Measurements from ENCODE around the gene TK1.

Gene TK1

GRCh38 chr17:78225088-78225865, 38.4 kb upstream of the TK1 start:
- Histone ChIP-seq H3K4me2 (ENCODE audit: low read length) (no peak overlapping the region), H3K4me1 (ENCODE audit: control insufficient read depth, low read length) (peaks cover 28% of the 10 kb centered on the region), H3K9me3 (ENCODE audit: control insufficient read depth, insufficient read depth, low read length) (no peaks in the 10 kb centered on the region), H3K79me2 (ENCODE audit: control insufficient read depth, low read length) (0 out of 2 replicates have a peak, but pooled peaks cover 4% of the 10 kb centered on the region), H3F3A (ENCODE audit: control insufficient read depth, insufficient read depth) (peaks cover 34% of the 10 kb centered on the region), H3K9me2 (replicated peaks; ENCODE audit: control insufficient read depth, low read length) (no peaks in the 10 kb centered on the region), H3K4me3 (ENCODE audit: low read length) (no peak overlapping the region), H3K27me3 (ENCODE audit: control insufficient read depth, low read length) (peaks cover 7% of the 10 kb centered on the region), H3K36me3 (ENCODE audit: control insufficient read depth, low read length) (peaks cover 47% of the 10 kb centered on the region), H3K27ac (ENCODE audit: low read depth, low read length) (no peak overlapping the region), H4K20me1 (ENCODE audit: control insufficient read depth, insufficient read depth, low read depth, low read length) (no peaks in the 10 kb centered on the region)
- TF ChIP-seq EZH2phosphoT487 (IDR thresholded peaks at IDR 0.05; ENCODE audit: borderline replicate concordance, low read length) = no peak
- no peak for TF ChIP-seq CTCF (IDR thresholded peaks at IDR 0.05; ENCODE audit: low read depth, low read length, poor library complexity, severe bottlenecking)

- Histone ChIP-seq H3K27me3 (ENCODE audit: control insufficient read depth, low read length) (peaks cover 5% of the 10 kb centered on the region; the same call in 1 of the 2 replicates), H3K79me2 (ENCODE audit: control insufficient read depth, low read length) (peaks cover 9% of the 10 kb centered on the region), H4K20me1 (ENCODE audit: control insufficient read depth, insufficient read depth, low read depth, low read length) (no peaks in the 10 kb centered on the region), H3K36me3 (ENCODE audit: control insufficient read depth, low read length) (peaks cover 52% of the 10 kb centered on the region), H3K9me3 (ENCODE audit: control insufficient read depth, insufficient read depth, low read length) (no peaks in the 10 kb centered on the region), H3K27ac (ENCODE audit: low read depth, low read length) (no peak overlapping the region), H3F3A (ENCODE audit: control insufficient read depth, insufficient read depth) (peaks cover 37% of the 10 kb centered on the region), H3K4me1 (ENCODE audit: control insufficient read depth, low read length) (peaks cover 21% of the 10 kb centered on the region), H3K9me2 (replicated peaks; ENCODE audit: control insufficient read depth, low read length) (no peaks in the 10 kb centered on the region), H3K4me3 (ENCODE audit: low read length) (no peak overlapping the region), H3K4me2 (ENCODE audit: low read length) (no peak overlapping the region)
- TF ChIP-seq EZH2phosphoT487 (IDR thresholded peaks at IDR 0.05; ENCODE audit: borderline replicate concordance, low read length) (no peak), CTCF (IDR thresholded peaks at IDR 0.05; ENCODE audit: low read depth, low read length, poor library complexity, severe bottlenecking) (no peak)
These were observed 37.6 kb upstream of the TK1 start for GRCh38 chr17:78224231-78225087.

- H3K9me2 ChIP-seq (replicated peaks; ENCODE audit: control insufficient read depth, low read length) = no peaks in the 10 kb centered on the region
- H3K27me3 ChIP-seq (ENCODE audit: control insufficient read depth, low read length) = peaks cover 5% of the 10 kb centered on the region; the same call in 1 of the 2 replicates
- no peaks in the 10 kb centered on the region for H3K9me3 ChIP-seq (ENCODE audit: control insufficient read depth, insufficient read depth, low read length)
- peaks cover 21% of the 10 kb centered on the region for H3K4me1 ChIP-seq (ENCODE audit: control insufficient read depth, low read length)
- no peak overlapping the region for H3K27ac ChIP-seq (ENCODE audit: low read depth, low read length)
- H3K79me2 ChIP-seq (ENCODE audit: control insufficient read depth, low read length) = peaks cover 15% of the 10 kb centered on the region
- peaks cover 38% of the 10 kb centered on the region for H3F3A ChIP-seq (ENCODE audit: control insufficient read depth, insufficient read depth)
- H3K36me3 ChIP-seq (ENCODE audit: control insufficient read depth, low read length) = peaks cover 59% of the 10 kb centered on the region
- H3K4me2 ChIP-seq (ENCODE audit: low read length) = no peak overlapping the region
- TF ChIP-seq CTCF (IDR thresholded peaks at IDR 0.05; ENCODE audit: low read depth, low read length, poor library complexity, severe bottlenecking) (no peak), EZH2phosphoT487 (IDR thresholded peaks at IDR 0.05; ENCODE audit: borderline replicate concordance, low read length) (no peak)
- no peaks in the 10 kb centered on the region for H4K20me1 ChIP-seq (ENCODE audit: control insufficient read depth, insufficient read depth, low read depth, low read length)
- H3K4me3 ChIP-seq (ENCODE audit: low read length) = no peak overlapping the region
These were observed 36.9 kb upstream of the TK1 start for GRCh38 chr17:78223765-78224164.
